Measurements from ENCODE around the gene GLT6D1.

The GLT6D1 gene

DNA sequence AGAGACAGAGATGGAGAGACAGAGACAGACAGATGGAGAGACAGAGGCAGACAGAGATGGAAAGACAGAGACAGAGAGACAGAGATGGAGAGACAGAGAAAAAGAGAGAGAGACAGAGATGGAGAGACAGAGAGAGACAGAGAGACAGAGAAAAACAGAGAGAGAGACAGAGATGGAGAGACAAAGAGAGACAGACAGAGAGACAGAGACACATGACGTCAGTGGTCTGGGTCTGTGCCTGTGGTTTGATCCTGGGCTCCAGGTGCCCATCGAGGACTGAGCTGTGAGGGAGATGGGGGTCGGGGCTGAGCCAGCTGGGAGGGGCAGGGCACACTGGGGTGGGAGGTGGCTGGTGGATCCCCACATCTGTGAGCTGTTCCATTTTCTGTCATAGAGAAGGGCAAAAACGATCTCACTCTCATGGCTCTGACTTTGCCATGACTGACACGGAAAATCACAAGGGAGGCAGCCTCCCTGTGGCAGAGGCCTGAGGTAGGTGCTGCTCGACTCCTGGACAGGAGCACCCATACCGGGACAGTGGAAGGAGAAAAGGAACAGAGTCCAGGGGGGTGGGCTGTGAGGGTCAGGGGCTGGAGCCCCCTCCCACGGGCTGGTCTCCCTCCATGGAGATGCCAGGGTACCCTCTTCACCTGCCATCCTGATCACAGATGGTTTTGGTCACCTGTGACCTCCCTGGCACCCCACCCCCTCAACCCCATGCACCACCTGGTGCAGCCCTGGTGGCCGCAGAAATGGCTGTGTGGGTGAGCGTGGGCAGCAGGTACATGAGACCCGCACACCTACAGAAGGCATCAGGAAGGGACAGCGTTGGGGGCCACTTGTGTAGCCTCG lies 28.8 kb downstream of the GLT6D1 start:
- DNase-seq (no peak), ATAC-seq (no peak)
- H3K4me3 Mint-ChIP-seq, result no peak overlapping the region
- no peaks in the 10 kb centered on the region for H3K36me3 Mint-ChIP-seq (ENCODE audit: low read depth)
- H3K4me1 Mint-ChIP-seq, result no peaks in the 10 kb centered on the region
- H3K27me3 Mint-ChIP-seq, result no peaks in the 10 kb centered on the region
- no peak overlapping the region for H3K27ac Mint-ChIP-seq
- H3K9me3 Mint-ChIP-seq, result no peaks in the 10 kb centered on the region

DNA sequence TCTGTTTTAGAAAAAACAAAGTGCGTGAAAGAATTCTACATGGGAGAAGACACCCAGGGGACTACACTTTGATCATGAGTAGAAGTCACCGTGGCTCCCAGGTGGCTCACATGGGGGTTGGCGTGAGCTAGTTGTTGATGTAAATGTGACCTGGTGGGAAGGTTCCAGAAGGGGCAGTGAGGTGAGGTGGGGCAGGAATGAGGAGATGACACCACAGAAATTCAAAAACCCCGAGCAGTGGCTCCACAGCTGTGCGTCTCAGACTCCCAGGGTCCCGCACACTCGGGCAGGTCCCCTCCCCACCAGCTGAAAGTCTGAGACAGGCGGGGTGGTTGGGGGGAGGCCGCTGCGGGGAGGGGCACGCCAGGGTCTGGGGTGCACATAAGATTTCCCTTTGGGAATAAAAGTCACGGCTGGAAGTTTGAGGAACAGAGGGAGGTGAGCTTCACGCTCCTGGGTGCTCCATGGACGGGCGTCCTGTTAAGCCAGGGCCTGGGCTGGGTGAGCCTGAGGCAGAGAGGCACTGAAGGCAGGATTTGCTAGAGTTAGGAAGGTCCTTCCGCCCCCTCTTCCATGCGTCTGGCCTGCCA lies 29.9 kb downstream of the GLT6D1 start:
- Mint-ChIP-seq H3K27ac (no peak overlapping the region), H3K36me3 (ENCODE audit: low read depth) (no peaks in the 10 kb centered on the region), H3K4me1 (no peaks in the 10 kb centered on the region), H3K27me3 (no peaks in the 10 kb centered on the region), H3K9me3 (no peaks in the 10 kb centered on the region), H3K4me3 (no peak overlapping the region)
- DNase-seq, result no peak
- no peak for ATAC-seq

DNA sequence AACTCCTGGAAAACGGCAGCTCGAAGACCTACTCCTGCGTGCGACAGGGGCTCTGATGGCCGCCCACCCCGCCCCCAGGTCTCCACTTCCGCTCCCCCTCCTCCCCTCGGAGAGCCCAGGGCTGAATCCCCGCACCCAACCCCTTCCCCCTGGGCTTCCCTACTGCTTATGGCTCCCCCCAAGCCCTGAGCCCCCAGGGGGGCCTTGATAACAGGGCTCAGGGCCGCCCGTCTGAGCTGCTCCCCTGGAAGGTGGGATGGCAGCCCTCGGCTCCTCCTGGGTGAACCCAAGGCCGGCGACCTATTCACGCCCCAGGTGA lies 30.4 kb downstream of the GLT6D1 start:
- no peak overlapping the region for H3K4me3 Mint-ChIP-seq
- H3K4me1 Mint-ChIP-seq, result no peaks in the 10 kb centered on the region
- DNase-seq (no peak), ATAC-seq (no peak)
- H3K36me3 Mint-ChIP-seq (ENCODE audit: low read depth), result no peaks in the 10 kb centered on the region
- H3K9me3 Mint-ChIP-seq, result no peaks in the 10 kb centered on the region
- H3K27me3 Mint-ChIP-seq, result no peaks in the 10 kb centered on the region
- H3K27ac Mint-ChIP-seq, result no peak overlapping the region

DNA sequence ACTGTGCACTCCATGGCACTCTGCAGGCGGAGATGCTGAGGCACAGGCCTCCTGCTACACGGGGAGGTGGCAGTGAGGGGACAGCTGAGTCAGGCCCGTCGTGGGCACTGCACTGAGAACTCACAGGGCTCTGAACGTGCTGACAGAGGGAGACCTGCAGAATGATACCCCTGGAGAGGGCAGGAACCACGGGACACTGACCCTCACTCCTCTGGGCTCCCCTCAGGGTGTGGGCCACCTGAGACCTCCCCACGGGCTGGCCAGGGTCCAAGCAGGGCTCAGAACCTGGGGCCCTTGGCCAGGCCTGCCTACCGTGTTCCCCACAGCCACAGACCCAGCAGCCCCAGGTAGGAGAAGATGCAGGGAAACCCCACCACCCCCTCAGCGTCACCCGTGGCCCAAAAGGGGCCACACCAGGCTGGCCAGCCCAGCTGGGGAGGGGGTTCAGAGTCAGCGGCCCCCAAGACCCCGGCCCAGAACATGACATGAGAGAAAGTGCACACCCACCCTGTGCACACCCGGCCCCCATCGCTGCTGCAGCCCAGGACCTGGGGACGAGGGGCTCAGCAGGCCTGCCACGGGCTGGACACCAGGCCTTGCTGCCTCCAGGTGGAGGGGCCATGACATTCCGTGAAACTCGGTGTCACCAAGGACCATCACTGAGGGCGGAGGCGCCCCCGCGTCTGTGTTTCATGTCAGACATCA lies 30.9 kb downstream of the GLT6D1 start:
- DNase-seq (no peak), ATAC-seq (no peak)
- Mint-ChIP-seq H3K27me3 (no peaks in the 10 kb centered on the region), H3K4me1 (no peaks in the 10 kb centered on the region), H3K9me3 (no peaks in the 10 kb centered on the region), H3K27ac (no peak overlapping the region), H3K4me3 (no peak overlapping the region), H3K36me3 (ENCODE audit: low read depth) (no peaks in the 10 kb centered on the region)

- no peaks in the 10 kb centered on the region for H3K4me1 Mint-ChIP-seq
- no peak for ATAC-seq
These were observed 31.7 kb downstream of the GLT6D1 start for GRCh38 chr9:135607401-135608293.

GRCh38 chr9:135606885-135607259 lies 32.5 kb downstream of the GLT6D1 start:
- DNase-seq (no peak), ATAC-seq (no peak)
- H3K27ac Mint-ChIP-seq, result no peak overlapping the region
- H3K9me3 Mint-ChIP-seq, result no peaks in the 10 kb centered on the region
- H3K27me3 Mint-ChIP-seq, result no peaks in the 10 kb centered on the region
- no peaks in the 10 kb centered on the region for H3K4me1 Mint-ChIP-seq
- H3K36me3 Mint-ChIP-seq (ENCODE audit: low read depth), result no peaks in the 10 kb centered on the region
- H3K4me3 Mint-ChIP-seq, result no peak overlapping the region

More at GRCh38 chr9:135607401-135608293, 31.7 kb downstream of the GLT6D1 start:
- H3K9me3 Mint-ChIP-seq, result no peaks in the 10 kb centered on the region
- DNase-seq, result no peak
- H3K4me3 Mint-ChIP-seq, result no peak overlapping the region
- H3K27ac Mint-ChIP-seq, result no peak overlapping the region
- H3K36me3 Mint-ChIP-seq (ENCODE audit: low read depth), result no peaks in the 10 kb centered on the region
- no peaks in the 10 kb centered on the region for H3K27me3 Mint-ChIP-seq

DNA sequence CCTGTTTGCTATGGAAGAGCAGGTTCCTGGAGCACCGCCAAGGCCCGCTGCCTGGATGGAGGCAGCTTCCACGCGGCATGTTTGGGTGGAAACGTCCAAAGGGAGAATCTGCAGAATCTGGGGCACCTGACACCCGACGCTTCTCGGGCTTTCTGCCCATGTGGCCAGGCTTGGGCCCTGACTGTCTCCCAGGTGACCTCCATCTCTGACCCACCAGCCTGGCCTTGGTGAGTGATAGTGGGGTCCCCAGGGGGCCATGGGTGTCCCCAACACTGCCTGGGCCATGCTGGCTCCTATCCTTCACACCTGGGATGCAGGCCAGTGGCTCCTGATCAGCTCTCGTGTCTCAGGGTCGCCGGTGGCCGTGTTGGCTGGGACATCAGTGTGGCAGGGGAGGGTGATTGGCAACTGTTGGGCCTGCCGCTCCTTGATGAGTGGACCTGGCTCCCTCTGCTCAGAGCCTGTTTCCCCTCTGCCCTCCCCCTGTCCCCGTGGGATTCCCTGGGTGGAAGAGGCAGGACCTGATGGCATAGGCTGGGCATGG lies 34.0 kb downstream of the GLT6D1 start:
- no peak for ATAC-seq
- H3K4me3 Mint-ChIP-seq, result no peak overlapping the region
- DNase-seq, result no peak

DNA sequence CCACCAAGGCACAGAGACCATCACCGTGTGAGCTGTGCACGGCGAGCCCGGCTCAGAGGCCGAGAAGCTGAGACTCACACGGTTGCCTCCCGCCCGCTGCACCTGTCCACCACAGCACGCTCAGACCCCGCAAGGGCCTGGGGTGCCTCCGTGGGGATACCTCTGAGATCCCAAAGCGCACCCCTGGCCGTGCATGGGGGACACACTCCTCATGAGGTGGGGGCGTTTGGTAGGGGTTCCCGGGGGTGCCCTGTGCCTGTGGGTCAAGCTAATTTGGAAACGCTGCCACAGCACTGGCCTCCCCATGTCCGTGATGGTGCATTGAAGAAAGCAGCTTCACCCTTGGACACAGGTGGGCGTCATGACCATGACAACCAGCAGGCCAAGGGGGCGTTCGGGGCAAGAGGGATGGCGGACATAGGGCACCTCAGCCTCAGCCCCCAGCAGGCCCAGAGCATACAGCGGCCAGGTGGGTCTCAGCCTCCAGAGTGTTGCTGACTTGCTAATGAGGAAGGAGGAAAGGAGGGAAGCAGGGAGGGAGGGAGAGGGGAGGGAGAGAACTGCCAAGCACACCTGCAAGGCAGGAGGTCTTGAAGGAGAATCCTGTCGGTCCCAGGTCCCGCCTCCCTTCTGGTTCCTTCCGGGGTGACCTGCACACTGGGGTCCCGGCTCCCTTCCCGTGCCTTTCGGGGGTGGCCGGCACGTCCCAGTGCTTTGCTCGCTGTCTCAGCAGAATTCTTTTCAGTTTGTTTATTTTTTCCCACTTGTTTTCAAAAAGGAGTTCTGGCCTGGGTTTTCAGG lies 34.7 kb downstream of the GLT6D1 start:
- DNase-seq (no peak), ATAC-seq (no peak)
- Mint-ChIP-seq H3K36me3 (ENCODE audit: low read depth) (no peaks in the 10 kb centered on the region), H3K27me3 (peaks cover 6% of the 10 kb centered on the region), H3K27ac (no peak overlapping the region), H3K4me1 (no peaks in the 10 kb centered on the region), H3K4me3 (no peak overlapping the region), H3K9me3 (no peaks in the 10 kb centered on the region)

More for the DNA sequence above, 34.0 kb downstream of the GLT6D1 start:
- Mint-ChIP-seq H3K36me3 (ENCODE audit: low read depth) (no peaks in the 10 kb centered on the region), H3K9me3 (no peaks in the 10 kb centered on the region), H3K27me3 (peaks cover 6% of the 10 kb centered on the region), H3K27ac (no peak overlapping the region), H3K4me1 (no peaks in the 10 kb centered on the region)

GRCh38 chr9:135602789-135603481 lies 36.4 kb downstream of the GLT6D1 start:
- no peak overlapping the region for H3K4me3 Mint-ChIP-seq
- peaks cover 7% of the 10 kb centered on the region for H3K27me3 Mint-ChIP-seq
- ATAC-seq (no peak), DNase-seq (peak; percentile 63)
- no peak overlapping the region for H3K27ac Mint-ChIP-seq
- no peaks in the 10 kb centered on the region for H3K9me3 Mint-ChIP-seq
- H3K4me1 Mint-ChIP-seq, result no peaks in the 10 kb centered on the region
- no peaks in the 10 kb centered on the region for H3K36me3 Mint-ChIP-seq (ENCODE audit: low read depth)

DNA sequence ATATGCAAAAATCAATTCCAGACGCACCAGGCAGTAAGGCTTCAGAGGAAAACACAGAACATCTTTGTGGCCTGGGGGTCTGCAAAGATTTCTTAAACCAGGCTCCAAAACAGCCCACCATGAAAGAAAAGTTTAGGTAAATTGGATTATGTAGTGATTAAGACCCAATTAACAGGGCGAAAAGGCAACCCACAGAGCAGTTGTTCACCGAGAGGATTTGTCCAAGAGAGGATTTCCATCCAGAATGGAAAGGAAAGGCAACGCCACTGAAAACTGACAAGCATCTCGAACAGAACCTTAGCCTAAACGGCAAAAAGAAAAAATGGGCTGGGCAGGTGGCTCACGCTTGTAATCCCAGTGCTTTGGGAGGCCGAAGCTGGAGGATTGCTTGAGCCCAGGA lies 37.4 kb downstream of the GLT6D1 start:
- Mint-ChIP-seq H3K4me3 (no peak overlapping the region), H3K9me3 (no peaks in the 10 kb centered on the region), H3K4me1 (no peaks in the 10 kb centered on the region), H3K27me3 (peaks cover 10% of the 10 kb centered on the region), H3K27ac (no peak overlapping the region), H3K36me3 (ENCODE audit: low read depth) (no peaks in the 10 kb centered on the region)
- no peak for DNase-seq
- ATAC-seq, result no peak

DNA sequence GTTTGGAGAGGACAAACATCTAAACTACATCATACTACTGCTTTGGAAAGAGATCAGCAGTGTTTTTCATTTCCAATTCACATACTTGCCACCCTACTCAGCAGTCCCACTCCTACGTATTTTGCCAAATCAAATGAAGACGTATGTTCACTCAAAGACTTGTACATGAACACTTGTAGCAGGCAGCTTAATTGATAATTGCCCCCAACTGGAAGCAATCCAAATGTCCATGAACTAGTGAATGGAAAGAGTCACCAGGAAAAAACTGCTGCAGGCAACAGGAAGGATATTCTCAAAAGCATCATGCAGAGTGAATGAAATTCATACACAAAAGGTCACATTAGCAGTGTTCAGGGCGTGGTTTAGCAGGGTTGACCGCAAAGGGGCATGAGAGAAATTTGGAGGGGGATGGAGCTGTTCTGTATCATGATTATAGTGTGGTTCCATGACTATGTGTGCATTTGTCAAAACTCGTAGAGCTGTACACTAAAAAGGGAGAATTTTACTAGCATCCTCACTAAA lies 39.0 kb downstream of the GLT6D1 start:
- H3K27ac Mint-ChIP-seq, result no peak overlapping the region
- H3K4me3 Mint-ChIP-seq, result no peak overlapping the region
- H3K36me3 Mint-ChIP-seq (ENCODE audit: low read depth), result no peaks in the 10 kb centered on the region
- peaks cover 20% of the 10 kb centered on the region for H3K27me3 Mint-ChIP-seq
- H3K9me3 Mint-ChIP-seq, result no peaks in the 10 kb centered on the region
- ATAC-seq, result no peak
- no peaks in the 10 kb centered on the region for H3K4me1 Mint-ChIP-seq
- DNase-seq, result no peak

DNA sequence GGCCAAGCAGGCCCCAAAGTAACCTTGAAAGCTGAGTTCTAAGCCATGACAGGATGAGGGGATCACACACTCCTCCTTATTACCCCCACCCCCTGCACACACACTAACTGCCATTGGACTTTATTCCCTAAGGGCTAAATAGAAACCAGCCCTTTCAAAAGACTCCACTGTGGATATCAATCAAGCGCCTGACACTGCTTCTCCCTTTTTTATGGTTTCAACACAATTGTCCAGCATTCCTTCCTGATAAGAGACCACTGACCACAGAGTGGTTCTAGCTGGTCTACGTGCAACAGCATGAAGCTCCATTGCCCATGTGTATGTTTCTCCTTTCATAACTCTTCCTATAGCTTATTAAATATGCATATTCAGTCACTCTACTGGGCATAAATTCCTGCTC lies 43.1 kb downstream of the GLT6D1 start:
- H3K9me3 Mint-ChIP-seq, result no peaks in the 10 kb centered on the region

GRCh38 chr9:135592625-135593024 lies 46.7 kb downstream of the GLT6D1 start:
- H3K4me1 Mint-ChIP-seq, result no peaks in the 10 kb centered on the region
- H3K27ac Mint-ChIP-seq, result no peak overlapping the region
- H3K36me3 Mint-ChIP-seq (ENCODE audit: low read depth), result no peaks in the 10 kb centered on the region
- DNase-seq (no peak), ATAC-seq (no peak)
- H3K9me3 Mint-ChIP-seq, result no peaks in the 10 kb centered on the region
- H3K27me3 Mint-ChIP-seq, result peaks cover 17% of the 10 kb centered on the region
- H3K4me3 Mint-ChIP-seq, result no peak overlapping the region

More for the DNA sequence above, 43.1 kb downstream of the GLT6D1 start:
- DNase-seq (no peak), ATAC-seq (no peak)
- no peaks in the 10 kb centered on the region for H3K4me1 Mint-ChIP-seq
- H3K27me3 Mint-ChIP-seq, result peaks cover 20% of the 10 kb centered on the region
- H3K4me3 Mint-ChIP-seq, result no peak overlapping the region
- no peak overlapping the region for H3K27ac Mint-ChIP-seq
- no peaks in the 10 kb centered on the region for H3K36me3 Mint-ChIP-seq (ENCODE audit: low read depth)

Measured in activated naive CD8-positive, alpha-beta T cell treated with anti-CD3 and anti-CD28 coated beads, Interleukin-2, amount 50 U/mL, for 24 hours (primary cell).